ENCODE data around the gene DRAXIN.

The DRAXIN gene

DNA sequence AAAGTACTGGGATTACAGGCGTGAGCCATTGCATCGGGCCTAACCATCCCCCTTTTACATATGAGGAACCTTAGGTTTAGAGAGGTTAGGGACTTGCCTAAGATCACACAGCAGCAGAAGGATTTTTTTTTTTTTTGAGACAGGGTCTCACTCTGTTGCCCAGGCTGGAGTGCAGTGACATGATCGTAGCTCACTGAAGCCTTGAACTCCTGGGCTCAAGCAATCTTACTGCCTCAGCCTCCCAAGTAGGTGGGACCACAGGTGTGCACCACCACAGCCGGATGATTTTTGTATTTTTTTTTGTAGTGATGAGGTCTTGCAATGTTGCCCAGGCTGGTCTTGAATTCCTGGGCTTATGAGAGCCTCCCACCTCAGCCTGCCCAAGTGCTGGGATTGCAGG, 68.3 kb downstream of the DRAXIN start:
- DNase-seq (ENCODE audit: low read depth in 2 of 2, low spot score in 1 of 2): no peak

DNA sequence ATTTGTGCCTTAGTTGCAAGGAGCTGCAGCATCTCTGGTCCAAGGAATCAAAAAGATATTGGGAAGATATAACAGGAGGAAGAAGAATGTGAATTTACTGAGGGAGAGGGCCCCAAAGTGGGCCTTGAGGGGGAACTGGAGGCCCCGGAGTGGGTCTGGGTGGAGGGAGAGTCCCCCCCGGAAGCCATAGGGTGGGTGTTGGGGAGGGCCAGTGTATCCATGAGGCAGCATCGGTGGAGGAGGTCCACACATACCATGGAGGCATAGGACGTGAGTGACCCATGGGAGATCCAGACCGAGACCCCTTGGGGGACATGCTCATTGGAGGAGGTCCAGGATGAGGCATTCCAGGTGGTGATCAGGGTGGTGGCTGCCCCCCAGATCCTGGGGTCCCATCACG, 69.8 kb downstream of the DRAXIN start:
- no peak for DNase-seq (ENCODE audit: low read depth in 2 of 2, low spot score in 1 of 2)

DNA sequence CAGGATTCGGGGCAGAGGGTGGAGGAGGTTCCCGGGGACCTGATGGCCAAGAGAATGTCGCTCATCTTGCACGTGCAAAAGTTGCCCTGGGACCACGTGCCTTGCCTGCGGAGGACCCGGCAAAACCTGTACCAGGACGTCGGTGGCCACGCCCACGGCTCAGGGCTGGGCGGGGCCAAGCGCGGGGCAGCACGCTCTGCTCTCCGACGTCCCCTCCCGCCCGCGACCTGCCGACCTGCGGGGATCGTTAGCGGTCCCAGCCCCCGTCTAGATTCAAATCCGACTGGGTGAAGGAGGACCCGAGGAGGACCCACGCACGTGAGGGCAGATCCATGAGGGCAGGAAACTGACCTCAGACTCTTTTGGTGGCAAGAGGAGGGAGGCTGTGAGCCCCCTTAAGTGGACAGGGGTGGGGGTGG, 70.5 kb downstream of the DRAXIN start, which contains the start of gene C1orf167:
C1orf167 (plus strand) TSS at position 206 of the 419 bp plus-strand sequence. CDS start 2,208 bp downstream, outside the sequence.
- no peak for DNase-seq (ENCODE audit: low read depth in 2 of 2, low spot score in 1 of 2)

DNA sequence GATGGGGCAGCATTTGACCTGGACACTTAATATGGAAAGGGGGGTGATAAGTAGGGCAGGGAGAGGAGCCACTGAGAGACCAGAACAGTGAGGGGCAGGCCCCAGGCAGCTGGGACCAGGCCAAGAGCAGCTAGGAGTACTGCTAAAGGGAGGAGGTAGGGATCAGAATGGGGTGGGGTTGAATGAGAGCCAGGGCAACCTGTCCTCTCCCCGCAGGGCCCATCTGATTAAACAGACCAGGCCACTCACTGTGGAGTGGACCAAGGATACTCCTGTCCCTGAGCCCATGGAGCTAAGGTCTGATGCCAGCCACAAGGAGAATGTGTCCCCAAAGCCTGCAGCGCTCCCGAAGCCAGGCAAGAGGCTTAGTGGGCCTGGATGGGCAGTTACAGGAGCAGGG, 72.6 kb downstream of the DRAXIN start:
- no peak for DNase-seq (ENCODE audit: low read depth in 2 of 2, low spot score in 1 of 2)

DNA sequence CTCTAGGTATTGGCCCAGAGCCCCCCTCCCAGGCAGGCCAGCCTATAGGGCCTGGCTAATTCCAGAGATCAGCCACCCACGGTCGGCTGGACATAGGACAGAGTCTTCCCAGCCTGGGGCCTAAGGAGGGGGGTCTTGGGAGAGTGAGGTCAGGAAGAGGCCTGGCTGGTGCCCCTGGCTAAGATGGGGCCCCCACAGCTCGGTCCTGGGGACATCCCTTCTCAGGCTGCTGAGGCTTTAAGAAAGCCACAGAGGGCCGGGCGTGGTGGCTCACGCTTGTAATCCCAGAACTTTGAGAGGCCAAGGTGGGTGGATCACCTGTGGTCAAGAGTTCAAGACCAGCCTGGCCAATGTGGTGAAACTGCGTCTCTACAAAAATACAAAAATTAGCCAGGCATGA, 73.0 kb downstream of the DRAXIN start:
- no peak for DNase-seq (ENCODE audit: low read depth in 2 of 2, low spot score in 1 of 2)

DNA sequence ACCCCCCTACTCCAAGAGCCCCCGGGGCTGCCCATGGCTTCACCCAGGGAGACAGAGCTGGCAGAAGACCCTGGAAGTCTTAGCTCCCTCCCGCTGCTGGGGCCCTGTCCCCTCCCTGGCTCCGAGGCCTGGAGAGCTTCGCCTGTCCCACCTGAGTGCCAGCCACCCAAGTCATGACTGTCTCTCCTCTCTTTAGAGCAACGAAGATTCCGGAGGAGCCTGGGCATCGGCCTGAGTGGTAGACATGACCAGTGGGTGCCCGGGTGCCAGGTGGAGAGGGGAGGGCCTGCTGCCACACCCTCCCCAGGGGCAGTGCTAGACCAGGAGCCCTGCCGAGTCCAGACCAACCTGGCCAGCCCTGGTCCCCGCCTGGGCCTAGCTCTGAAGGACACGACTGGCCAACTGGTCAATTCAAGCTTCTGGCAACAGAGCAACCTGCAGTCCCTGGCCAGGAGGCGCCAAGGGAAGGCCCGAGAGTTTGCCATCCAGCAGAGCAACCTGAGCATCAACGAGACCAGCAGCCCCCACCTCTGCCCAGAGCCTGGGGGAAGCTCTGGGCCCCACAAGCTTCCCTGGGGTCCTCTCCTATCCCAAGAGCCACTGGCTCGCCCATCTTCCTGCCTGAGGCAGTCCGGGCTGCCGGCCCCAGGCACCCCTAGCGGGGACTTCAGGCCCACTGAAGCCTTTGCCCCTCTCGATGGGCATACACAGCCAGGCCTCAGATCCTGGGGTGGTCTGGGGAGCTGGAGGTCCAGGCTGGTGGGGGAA, 74.3 kb downstream of the DRAXIN start:
- DNase-seq (ENCODE audit: low read depth in 2 of 2, low spot score in 1 of 2): no peak

DNA sequence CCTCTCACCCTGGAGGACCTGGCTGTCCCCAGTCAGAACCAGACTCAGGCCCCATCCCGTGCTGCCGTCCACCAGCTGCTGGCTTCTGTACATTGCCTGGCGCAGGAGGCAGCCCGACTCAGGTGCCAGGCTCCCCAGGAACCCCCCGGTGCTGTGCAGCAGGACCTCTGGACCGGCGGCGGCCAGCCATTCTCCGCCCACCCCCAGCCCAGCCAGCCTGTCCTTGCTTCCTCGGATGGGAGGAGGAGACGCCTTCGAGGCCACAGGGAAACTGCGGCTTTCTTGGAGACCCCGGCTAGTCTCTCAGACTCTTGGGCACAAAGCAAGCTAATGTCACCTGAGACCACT, 74.9 kb downstream of the DRAXIN start:
- no peak for DNase-seq (ENCODE audit: low read depth in 2 of 2, low spot score in 1 of 2)

DNA sequence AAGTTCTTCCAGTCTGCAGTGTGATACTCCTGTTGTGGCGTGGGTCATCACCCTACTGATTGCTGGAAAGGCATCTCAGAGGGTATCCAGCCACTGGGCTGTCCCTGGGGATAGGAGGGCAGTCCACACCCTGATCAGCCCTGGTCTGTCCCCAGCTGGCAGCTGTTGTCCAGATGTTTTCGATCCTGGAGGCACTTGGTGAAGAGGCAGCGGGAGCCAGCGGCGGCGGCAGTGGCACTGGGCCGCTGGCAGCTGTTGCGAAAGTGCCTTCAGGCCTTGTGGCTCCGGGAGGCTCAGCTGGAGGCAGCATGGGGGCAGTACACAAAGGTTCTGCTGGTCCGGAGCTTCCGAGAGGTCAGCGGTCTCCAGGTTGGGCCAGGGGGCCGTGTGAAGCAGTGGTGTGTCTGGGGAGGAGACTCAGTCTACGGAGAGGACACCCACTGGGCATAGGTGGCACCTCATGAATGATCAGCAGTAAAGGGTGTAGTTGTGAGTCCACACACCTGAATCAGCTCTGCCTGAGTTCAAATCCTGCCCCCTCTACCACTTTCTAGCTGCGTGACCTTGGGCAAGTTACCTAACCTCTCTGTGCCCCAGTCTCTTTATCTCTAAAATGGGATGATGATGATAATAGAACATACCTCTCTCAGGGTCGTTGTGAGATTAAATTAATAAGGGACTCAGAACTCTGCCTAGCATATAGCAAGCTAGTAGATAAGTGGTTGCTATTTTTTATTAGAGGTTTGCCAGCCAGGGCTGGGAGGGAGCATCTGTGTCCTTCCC, 76.6 kb downstream of the DRAXIN start:
- no peak for DNase-seq (ENCODE audit: low read depth in 2 of 2, low spot score in 1 of 2)

DNA sequence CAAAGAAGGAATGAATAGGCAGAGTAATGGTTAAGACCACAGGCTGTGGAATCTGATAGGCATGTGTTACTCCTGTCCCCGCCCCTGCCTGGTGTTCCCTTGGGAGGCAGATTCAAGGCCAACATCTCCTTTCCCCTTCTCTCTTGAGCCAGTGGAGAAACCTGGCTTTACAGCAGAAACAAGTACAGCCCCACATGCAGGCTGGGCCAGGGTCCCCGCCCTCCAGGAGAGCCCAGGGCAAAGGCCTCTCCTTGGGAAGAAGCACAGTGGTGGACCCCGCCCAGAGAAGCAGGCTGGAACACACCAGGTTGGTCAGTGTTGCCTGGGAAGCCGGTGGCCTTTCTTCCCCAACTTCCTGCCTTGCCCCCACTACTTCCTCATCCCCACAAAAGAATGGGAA, 77.3 kb downstream of the DRAXIN start:
- DNase-seq (ENCODE audit: low read depth in 2 of 2, low spot score in 1 of 2): no peak

DNA sequence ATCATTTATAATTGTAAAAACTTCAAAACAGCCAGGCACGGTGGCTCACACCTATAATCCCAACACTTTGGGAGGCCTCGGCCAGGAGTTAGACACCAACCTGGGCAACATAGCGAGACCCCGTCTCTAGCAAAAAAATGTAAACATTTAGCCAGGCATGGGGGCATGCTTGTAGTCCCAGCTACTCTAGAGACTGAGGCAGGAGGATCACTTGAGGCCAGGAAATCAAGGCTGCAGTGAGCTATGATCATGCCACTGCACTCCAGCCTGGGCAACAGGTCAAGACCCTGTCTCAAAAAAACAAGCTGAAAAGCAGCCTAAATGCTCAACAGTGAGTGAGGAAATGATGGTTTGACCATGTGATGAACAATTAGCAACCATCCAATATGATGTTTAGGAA, 77.8 kb downstream of the DRAXIN start:
- DNase-seq (ENCODE audit: low read depth in 2 of 2, low spot score in 1 of 2): no peak

DNA sequence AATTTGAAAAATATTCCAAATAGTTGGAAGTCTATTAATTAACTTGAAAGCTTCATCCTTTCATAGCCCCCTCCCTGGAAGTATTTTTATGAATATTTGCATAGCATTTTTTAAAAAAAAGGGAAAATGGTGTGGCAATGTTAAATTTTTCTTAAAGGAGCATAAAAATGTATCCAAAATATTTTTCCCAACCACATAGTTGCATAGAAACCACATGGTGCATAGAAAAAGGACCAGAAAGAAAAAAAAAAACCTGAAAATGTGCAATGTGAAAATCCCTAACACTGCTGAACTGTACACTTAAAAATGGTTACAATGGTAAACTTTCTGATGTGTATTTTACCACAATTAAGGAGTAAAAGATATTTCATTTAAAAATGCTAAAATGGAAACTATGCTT, 78.5 kb downstream of the DRAXIN start:
- DNase-seq (ENCODE audit: low read depth in 2 of 2, low spot score in 1 of 2): no peak

DNA sequence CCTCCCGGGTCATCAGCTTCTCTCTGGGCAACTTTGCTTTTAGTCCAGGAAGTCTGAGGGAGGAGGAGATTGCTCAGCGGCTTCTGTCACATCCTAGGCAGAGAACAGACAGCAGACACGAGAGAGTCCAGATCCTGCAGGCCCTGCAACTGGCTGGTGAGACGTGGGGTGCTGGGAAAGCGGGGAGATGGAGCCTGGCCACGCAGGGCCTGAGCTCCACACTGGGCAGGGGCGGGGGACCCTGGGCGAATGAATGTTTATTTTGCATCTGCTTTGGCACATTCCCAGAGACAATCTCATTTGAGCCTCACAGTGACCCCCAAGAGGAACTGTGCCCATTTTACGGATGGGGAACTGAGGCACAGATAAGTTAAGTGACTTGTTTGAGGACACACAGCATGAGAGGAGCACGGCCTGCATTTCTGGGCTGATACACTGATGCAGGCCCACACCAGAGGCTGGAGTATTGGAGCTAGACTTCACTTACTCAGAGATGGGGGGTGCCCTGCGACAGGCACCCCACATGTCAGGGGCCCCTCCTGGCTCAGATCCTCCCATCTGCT, 80.1 kb downstream of the DRAXIN start:
- no peak for DNase-seq (ENCODE audit: low read depth in 2 of 2, low spot score in 1 of 2)

DNA sequence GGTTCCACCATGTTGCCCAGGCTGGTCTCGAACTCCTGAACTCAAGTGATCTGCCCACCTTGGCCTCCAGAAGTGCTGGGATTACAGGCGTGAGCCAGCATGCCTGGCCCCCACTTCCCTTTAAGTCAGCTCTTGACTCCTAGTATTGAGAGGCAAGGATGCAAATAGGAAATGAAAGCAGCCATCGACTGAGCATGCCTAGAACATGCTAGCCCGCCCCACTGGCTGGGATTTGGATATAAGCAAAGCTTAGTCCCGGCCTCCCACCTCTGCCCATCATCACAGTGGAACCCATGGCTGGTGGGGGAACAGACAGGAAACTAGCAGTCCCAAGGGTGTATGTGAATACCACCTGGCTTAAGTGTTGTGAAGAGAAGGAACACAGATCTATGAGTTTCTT, 80.9 kb downstream of the DRAXIN start:
- DNase-seq (ENCODE audit: low read depth in 2 of 2, low spot score in 1 of 2): no peak

DNA sequence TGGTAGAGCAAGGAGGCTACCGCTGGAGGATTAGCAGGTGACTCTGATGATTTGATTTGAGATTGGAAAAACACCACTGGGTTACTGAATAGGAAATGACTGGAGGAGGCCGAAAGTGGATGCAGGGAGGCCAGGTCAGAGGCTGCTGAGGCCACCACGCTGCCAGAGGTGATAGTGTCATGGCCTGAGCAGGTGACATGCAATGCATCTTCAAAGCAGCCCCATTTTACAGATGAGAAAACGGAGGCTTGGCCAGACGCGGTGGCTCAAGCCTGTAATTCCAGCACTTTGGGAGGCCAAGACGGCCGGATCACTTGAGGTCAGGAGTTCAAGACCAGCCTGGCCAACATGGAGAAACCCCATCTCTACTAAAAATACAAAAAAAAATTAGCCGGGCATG, 83.2 kb downstream of the DRAXIN start:
- DNase-seq (ENCODE audit: low read depth in 2 of 2, low spot score in 1 of 2): no peak

Measured in stimulated activated CD8-positive, alpha-beta memory T cell treated with anti-CD3 and anti-CD28 coated beads, Interleukin-4, amount 100 ng/mL, for 4 hours (primary cell).